GM18909 (cell line): ENCODE data around the gene BBS10.
"Not testable (repeated sequence)": the region's sequence is repeated elsewhere in the genome, so short reads cannot be mapped to it uniquely, and the experiment has no call there.

Experiments
- ATAC-seq: cut with Tn5 transposase; IDR thresholded peaks from one replicate; pipeline ENCODE4 v1.9.1; 2021; ENCODE audit warnings: mild to moderate bottlenecking; ENCODE audit not compliant: unreplicated experiment, poor library complexity

BBS10 gene

GRCh38 chr12:76348079-76348901 is at the start of gene BBS10:
BBS10 (minus strand) TSS chr12:76348415; CDS start chr12:76348358, 57 bp downstream.
- peak; percentile 98 for ATAC-seq

GRCh38 chr12:76391461-76391860 is 43.2 kb upstream of the BBS10 start:
- no peak for ATAC-seq

GRCh38 chr12:76387614-76388013 is 39.4 kb upstream of the BBS10 start:
- no peak for ATAC-seq

- no peak for ATAC-seq
These were observed 36.3 kb upstream of the BBS10 start for GRCh38 chr12:76384560-76384959.

GRCh38 chr12:76383988-76384387 is 35.8 kb upstream of the BBS10 start:
- no peak for ATAC-seq

- ATAC-seq: no peak
These were observed 31.0 kb upstream of the BBS10 start for GRCh38 chr12:76379261-76379660.

GRCh38 chr12:76376876-76377275 is 28.7 kb upstream of the BBS10 start:
- ATAC-seq: not testable (repeated sequence)

- no peak for ATAC-seq
These were observed 27.7 kb upstream of the BBS10 start for GRCh38 chr12:76375939-76376338.

- no peak for ATAC-seq
These were observed 27.3 kb upstream of the BBS10 start for GRCh38 chr12:76375470-76375869.

GRCh38 chr12:76374386-76375020 is 26.3 kb upstream of the BBS10 start:
- no peak for ATAC-seq

GRCh38 chr12:76368230-76368629 is 20.0 kb upstream of the BBS10 start:
- ATAC-seq: no peak

- ATAC-seq: no peak
These were observed 17.9 kb upstream of the BBS10 start for GRCh38 chr12:76366163-76366562.

- ATAC-seq: not testable (repeated sequence)
These were observed 15.9 kb upstream of the BBS10 start for GRCh38 chr12:76364131-76364530.

- no peak for ATAC-seq
These were observed 12.1 kb upstream of the BBS10 start for GRCh38 chr12:76360316-76360715.

GRCh38 chr12:76356071-76356470 is 7.9 kb upstream of the BBS10 start:
- ATAC-seq: no peak

- peak; percentile 29 for ATAC-seq
These were observed 1.3 kb downstream of the BBS10 start for GRCh38 chr12:76346798-76347420.

GRCh38 chr12:76346236-76346635 is 2.0 kb downstream of the BBS10 start:
- no peak for ATAC-seq

GRCh38 chr12:76345569-76345968 is 2.6 kb downstream of the BBS10 start:
- no peak for ATAC-seq

- ATAC-seq: no peak
These were observed 6.7 kb downstream of the BBS10 start for GRCh38 chr12:76341436-76342030.

GRCh38 chr12:76340680-76341435 is 7.4 kb downstream of the BBS10 start:
- ATAC-seq: no peak
